GM23248 (cell line): ENCODE data around the gene PDE6C. TPM values are rescaled to one million over a fixed set of nuclear protein-coding genes. Genes with fewer than 3 reads are reported as not detected.
A peak's percentile ranks its signal among the peaks of the same experiment; 100 is the strongest.

ENCODE experiments used
- DNase-seq: peaks from one replicate; pipeline ENCODE4 v3.0.0-alpha.2; 2015
- H2AFZ ChIP-seq: fragments of 200-600 bp; sonication (generic); 2 replicates; pipeline ENCODE4 v1.6.1; 2016; ENCODE audit warnings: antibody characterized with exemption
- H3F3A ChIP-seq: fragments of 200-600 bp; sonication (generic); 2 replicates; pipeline ENCODE4 v1.6.1; 2016; ENCODE audit warnings: mild to moderate bottlenecking, antibody characterized with exemption, mixed run types; ENCODE audit not compliant: insufficient read depth
- H3K27ac ChIP-seq: fragments of 200-600 bp; sonication (generic); 2 replicates; pipeline ENCODE4 v1.5.1; 2016; ENCODE audit warnings: mild to moderate bottlenecking
- H3K27me3 ChIP-seq: fragments of 200-600 bp; sonication (generic); replicated peaks from 2 replicates; pipeline ENCODE4 v1.6.1; 2016; ENCODE audit warnings: mild to moderate bottlenecking; ENCODE audit not compliant: insufficient read depth
- H3K36me3 ChIP-seq: fragments of 200-600 bp; sonication (generic); 2 replicates; pipeline ENCODE4 v1.6.1; 2016; ENCODE audit warnings: low read depth, mild to moderate bottlenecking
- H3K4me1 ChIP-seq: fragments of 200-600 bp; sonication (generic); 2 replicates; pipeline ENCODE4 v1.6.1; 2016; ENCODE audit warnings: mild to moderate bottlenecking; ENCODE audit not compliant: insufficient read depth
- H3K4me2 ChIP-seq: fragments of 200-600 bp; sonication (generic); one replicate; pipeline ENCODE4 v1.6.1; 2016; ENCODE audit warnings: mild to moderate bottlenecking; ENCODE audit not compliant: unreplicated experiment
- H3K4me3 ChIP-seq: fragments of 200-600 bp; sonication (generic); 2 replicates; pipeline ENCODE4 v1.5.1; 2016; ENCODE audit warnings: mild to moderate bottlenecking
- H3K79me2 ChIP-seq: fragments of 200-600 bp; sonication (generic); 2 replicates; pipeline ENCODE4 v1.6.1; 2016; ENCODE audit warnings: mild to moderate bottlenecking; ENCODE audit not compliant: insufficient read depth
- H3K9ac ChIP-seq: fragments of 200-600 bp; sonication (generic); 2 replicates; pipeline ENCODE4 v1.6.1; 2016; ENCODE audit warnings: mild to moderate bottlenecking
- H3K9me2 ChIP-seq: fragments of 200-600 bp; sonication (generic); 2 replicates; pipeline ENCODE4 v1.6.1; 2016; ENCODE audit warnings: mixed run types, mild to moderate bottlenecking, moderate library complexity; ENCODE audit not compliant: insufficient read depth
- H3K9me3 ChIP-seq: fragments of 200-600 bp; sonication (generic); one replicate; pipeline ENCODE4 v1.6.1; 2017; ENCODE audit warnings: low read depth
- H4K20me1 ChIP-seq: fragments of 200-600 bp; sonication (generic); 2 replicates; pipeline ENCODE4 v1.6.0; 2016; ENCODE audit not compliant: insufficient read depth
- EZH2 ChIP-seq: fragments of 200-600 bp; sonication (generic); IDR thresholded peaks from 2 replicates; pipeline ENCODE4 v1.6.1; 2018; ENCODE audit warnings: antibody characterized with exemption, mild to moderate bottlenecking; ENCODE audit not compliant: insufficient read depth, poor library complexity, severe bottlenecking
- EZH2phosphoT487 ChIP-seq: fragments of 200-600 bp; sonication (generic); IDR thresholded peaks from 2 replicates; pipeline ENCODE4 v1.6.1; 2018; ENCODE audit warnings: antibody characterized with exemption, moderate library complexity, mild to moderate bottlenecking, low read depth; ENCODE audit not compliant: insufficient read depth
- WGBS, 2 experiments: methylation state at CpG; one replicate each; pipeline ENCODE4 v1.1.6; 2015 to 2017; ENCODE audit warnings: low lambda C conversion rate in 2 of 2, low coverage in 1 of 2; ENCODE audit errors: missing lambda C conversion rate in 2 of 2; 5-methylcytosine and 5-hydroxymethylcytosine counted together
- in situ Hi-C: fragments of 300-500 bp; cut with MboI; formaldehyde crosslinking; loops from 2 replicates; pipeline ENCODE4 v1.15.0; 2020
- polyA plus RNA-seq: library from polyadenylated mRNA; unstranded; fragments of >200 nt; fragmentation: Nextera tagmentation; extraction: Ambion mirVana; gene quantifications from 2 replicates; pipeline ENCODE4 v1.2.1, GENCODE V29; 2016
- total RNA-seq: library from RNA; depleted of rRNA; stranded (reverse); fragments of >200 nt; shearing (Covaris generic); gene quantifications from 2 replicates; pipeline ENCODE4 v1.2.3, GENCODE V29; 2014

The PDE6C gene
- total and polyA plus RNA-seq, 2 experiments from 2014 or later: not detected

DNA sequence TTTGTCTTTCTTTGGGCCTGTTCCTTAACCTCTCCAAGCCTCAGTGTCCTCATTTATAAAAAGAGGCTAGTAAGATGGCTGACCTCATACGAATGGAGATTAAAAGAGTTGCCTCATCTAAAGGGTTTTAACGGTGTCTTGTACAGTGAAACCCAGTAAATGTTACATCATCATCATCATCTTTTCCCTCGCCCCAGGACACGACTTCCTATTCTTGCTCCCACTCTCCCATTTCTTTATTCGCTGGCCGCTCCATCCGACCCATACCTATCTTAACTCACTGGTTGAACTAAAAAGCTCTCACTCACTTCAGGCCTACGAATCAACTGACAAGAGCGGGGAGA is 89.5 kb downstream of the PDE6C start:
- no peaks in the 10 kb centered on the region for H3K27me3 ChIP-seq
- peaks cover 25% of the 10 kb centered on the region for H3K36me3 ChIP-seq
- peak overlapping the region; percentile 92 for H3K27ac ChIP-seq
- H3K9ac ChIP-seq: peak overlapping the region; percentile 97
- no peaks in the 10 kb centered on the region for H3K9me2 ChIP-seq
- H2AFZ ChIP-seq: peak overlapping the region; percentile 100
- peaks cover 44% of the 10 kb centered on the region for H3K79me2 ChIP-seq
- no peaks in the 10 kb centered on the region for H3K9me3 ChIP-seq
- peaks cover 10% of the 10 kb centered on the region for H3K4me1 ChIP-seq
- H3K4me3 ChIP-seq: peak overlapping the region; percentile 91
- in situ Hi-C loops: no loop called here
- peak; percentile 72 for DNase-seq
- 4% methylated on average over 9 of the region's 9 CpGs for WGBS, 2 experiments
- H3F3A ChIP-seq: peaks cover 8% of the 10 kb centered on the region; the same call in 1 of the 2 replicates
- peak overlapping the region; percentile 100 for H3K4me2 ChIP-seq
- no peaks in the 10 kb centered on the region for H4K20me1 ChIP-seq
- no peak for TF ChIP-seq EZH2
- TF ChIP-seq EZH2phosphoT487: no peak

DNA sequence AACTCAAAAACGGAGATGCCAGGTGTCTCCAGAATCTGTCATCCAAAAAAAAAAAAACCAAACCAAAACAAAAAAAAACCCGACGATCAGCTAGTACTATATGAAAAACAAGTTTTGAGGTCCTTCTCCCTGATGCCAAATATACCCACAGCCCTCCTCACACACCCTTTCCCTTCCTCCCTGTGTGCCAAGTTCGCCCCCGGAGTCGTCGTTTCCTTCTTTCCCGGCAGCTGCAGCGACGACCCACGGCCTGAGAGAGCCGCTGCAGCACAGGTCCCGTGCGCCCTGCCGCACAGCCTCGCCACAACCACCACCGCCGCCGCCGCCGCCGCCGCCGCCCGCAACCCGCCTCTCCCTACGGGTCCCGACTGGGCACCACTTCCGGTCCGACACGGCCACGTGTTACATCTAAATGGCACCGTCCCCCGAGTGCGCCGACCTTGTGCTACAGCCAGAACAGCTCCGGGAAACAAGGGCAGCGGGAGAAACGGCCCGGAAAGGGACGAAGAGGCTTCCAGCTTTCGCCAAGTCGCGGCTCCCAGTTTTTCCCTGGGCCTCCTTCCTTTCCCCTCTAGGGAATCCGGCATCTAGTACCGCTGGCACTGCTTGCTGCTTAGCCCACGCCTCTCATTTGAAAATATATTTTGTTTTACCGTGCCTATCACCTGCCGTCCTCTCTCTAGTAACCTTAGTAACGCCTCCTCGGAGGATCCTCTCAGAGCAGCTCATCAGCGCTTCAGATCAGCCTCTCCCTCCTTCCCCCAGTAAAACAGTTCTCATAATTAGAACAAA is 90.1 kb downstream of the PDE6C start, which contains the start of gene FRA10AC1:
TSS of gene FRA10AC1 (minus strand) at position 383 of the 792 bp plus-strand sequence. CDS start 2,486 bp downstream, outside the sequence.
- H4K20me1 ChIP-seq: no peaks in the 10 kb centered on the region

DNA sequence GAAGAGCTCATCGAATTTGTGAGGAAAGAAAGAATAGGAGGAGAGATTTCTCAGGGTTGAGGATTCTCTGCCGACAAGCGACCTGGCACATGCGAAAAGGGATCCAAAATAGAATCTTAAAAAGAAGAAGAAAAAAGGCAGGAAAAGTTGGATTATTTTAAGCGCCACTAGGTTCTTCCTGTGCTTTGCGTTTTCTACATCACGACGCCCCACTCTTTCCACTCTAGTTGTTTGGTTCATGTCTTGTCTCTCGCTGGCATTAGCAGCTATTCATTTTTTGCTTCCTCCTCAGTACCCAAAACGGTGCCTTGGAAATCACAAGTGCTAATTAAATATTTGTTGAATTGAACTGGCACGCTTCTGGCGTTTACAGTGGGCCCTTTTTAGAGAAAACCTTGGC is 90.7 kb downstream of the PDE6C start:
- Histone ChIP-seq H2AFZ (peak overlapping the region; percentile 100), H4K20me1 (no peaks in the 10 kb centered on the region), H3F3A (peaks cover 8% of the 10 kb centered on the region; the same call in 1 of the 2 replicates), H3K9ac (peak overlapping the region; percentile 97), H3K4me1 (peaks cover 10% of the 10 kb centered on the region), H3K9me2 (no peaks in the 10 kb centered on the region), H3K4me3 (peak overlapping the region; percentile 91), H3K27ac (peak overlapping the region; percentile 92), H3K79me2 (peaks cover 35% of the 10 kb centered on the region), H3K36me3 (peaks cover 17% of the 10 kb centered on the region), H3K4me2 (peak overlapping the region; percentile 97), H3K27me3 (no peaks in the 10 kb centered on the region), H3K9me3 (no peaks in the 10 kb centered on the region)
- in situ Hi-C loops: no loop called here
- WGBS, 2 experiments: 1 to 2% methylated on average over 12 of the region's 12 CpGs
- no peak for TF ChIP-seq EZH2
- TF ChIP-seq EZH2phosphoT487: no peak
- DNase-seq: peak; percentile 37

More for the DNA sequence above, 90.1 kb downstream of the PDE6C start, which contains the start of gene FRA10AC1:
- peaks cover 8% of the 10 kb centered on the region; the same call in 1 of the 2 replicates for H3F3A ChIP-seq
- WGBS, 2 experiments: 0 to 1% methylated on average over 29 to 52 of the region's 52 CpGs
- H3K4me2 ChIP-seq: peak within 1 kb of the TSS; percentile 100
- peaks cover 39% of the 10 kb centered on the region for H3K79me2 ChIP-seq
- H2AFZ ChIP-seq: peak within 1 kb of the TSS; percentile 100
- DNase-seq: peak; percentile 94
- no peaks in the 10 kb centered on the region for H3K9me2 ChIP-seq
- peaks cover 22% of the 10 kb centered on the region for H3K36me3 ChIP-seq
- H3K27me3 ChIP-seq: no peaks in the 10 kb centered on the region
- H3K4me1 ChIP-seq: peaks cover 10% of the 10 kb centered on the region
- no peak for TF ChIP-seq EZH2phosphoT487
- TF ChIP-seq EZH2: no peak
- peak within 1 kb of the TSS; percentile 92 for H3K27ac ChIP-seq
- in situ Hi-C loops: no loop called here
- peak within 1 kb of the TSS; percentile 97 for H3K9ac ChIP-seq
- no peaks in the 10 kb centered on the region for H3K9me3 ChIP-seq
- H3K4me3 ChIP-seq: peak within 1 kb of the TSS; percentile 91

GRCh38 chr10:93703841-93704240 is 91.5 kb downstream of the PDE6C start:
- peak overlapping the region; percentile 100 for H2AFZ ChIP-seq
- 0 to 11% methylated on average over 1 of the region's 1 CpG for WGBS, 2 experiments
- no peaks in the 10 kb centered on the region for H3K27me3 ChIP-seq
- no peak overlapping the region for H3K27ac ChIP-seq
- H3K4me2 ChIP-seq: peak overlapping the region; percentile 97
- H3K4me3 ChIP-seq: no peak overlapping the region
- no peak overlapping the region for H3K9ac ChIP-seq
- DNase-seq: no peak
- H3K9me2 ChIP-seq: no peaks in the 10 kb centered on the region
- H3K79me2 ChIP-seq: peaks cover 27% of the 10 kb centered on the region
- in situ Hi-C loops: no loop called here
- peaks cover 8% of the 10 kb centered on the region; the same call in 1 of the 2 replicates for H3F3A ChIP-seq
- H3K4me1 ChIP-seq: peaks cover 10% of the 10 kb centered on the region
- TF ChIP-seq EZH2phosphoT487 (no peak), EZH2 (no peak)
- no peaks in the 10 kb centered on the region for H4K20me1 ChIP-seq
- peaks cover 9% of the 10 kb centered on the region for H3K36me3 ChIP-seq
- H3K9me3 ChIP-seq: no peaks in the 10 kb centered on the region
